SIG-M5 treated with dmso at 0.1 percent for 504 hours (cell line): Measurements from ENCODE around the gene LRMDA.
"Not testable (repeated sequence)": the region's sequence is repeated elsewhere in the genome, so short reads cannot be mapped to it uniquely, and the experiment has no call there.

Experiments
- DNase-seq: peaks from one replicate; lab custom pipeline; 2025; ENCODE audit not compliant: unreplicated experiment; lab: John Stamatoyannopoulos, UW

Gene LRMDA

GRCh38 chr10:75764974-75765788 is 333.8 kb downstream of the LRMDA start:
- no peak for DNase-seq

GRCh38 chr10:75765789-75766096 is 334.3 kb downstream of the LRMDA start:
- no peak for DNase-seq

GRCh38 chr10:75766106-75766505 is 334.7 kb downstream of the LRMDA start:
- DNase-seq, result no peak

- not testable (repeated sequence) for DNase-seq
Measured at GRCh38 chr10:75766752-75767151, 335.3 kb downstream of the LRMDA start.

GRCh38 chr10:75770626-75771081 is 339.2 kb downstream of the LRMDA start:
- no peak for DNase-seq

- no peak for DNase-seq
Measured at GRCh38 chr10:75771606-75772005, 340.2 kb downstream of the LRMDA start.

GRCh38 chr10:75772153-75772887 is 340.9 kb downstream of the LRMDA start:
- DNase-seq, result peak; percentile 15

- DNase-seq, result no peak
Measured at GRCh38 chr10:75773231-75773780, 341.9 kb downstream of the LRMDA start.

- DNase-seq, result no peak
Measured at GRCh38 chr10:75773813-75774782, 342.7 kb downstream of the LRMDA start.

- DNase-seq, result no peak
Measured at GRCh38 chr10:75774783-75775490, 343.5 kb downstream of the LRMDA start.

GRCh38 chr10:75776738-75777504 is 345.5 kb downstream of the LRMDA start:
- DNase-seq, result no peak

GRCh38 chr10:75778665-75779064 is 347.2 kb downstream of the LRMDA start:
- no peak for DNase-seq

- no peak for DNase-seq
Measured at GRCh38 chr10:75779276-75779675, 347.9 kb downstream of the LRMDA start.

- no peak for DNase-seq
Measured at GRCh38 chr10:75782463-75783248, 351.2 kb downstream of the LRMDA start.

- no peak for DNase-seq
Measured at GRCh38 chr10:75788394-75789205, 357.2 kb downstream of the LRMDA start.

GRCh38 chr10:75793848-75794247 is 362.4 kb downstream of the LRMDA start:
- DNase-seq, result no peak

- DNase-seq, result no peak
Measured at GRCh38 chr10:75801121-75801520, 369.7 kb downstream of the LRMDA start.

- no peak for DNase-seq
Measured at GRCh38 chr10:75801661-75802060, 370.2 kb downstream of the LRMDA start.
